ENCODE data around the gene ULK3. TPM values are rescaled to one million over a fixed set of nuclear protein-coding genes. Genes with fewer than 3 reads are reported as not detected.

The ULK3 gene

Small RNA genes lying within 50 kb of the gene (microRNA-seq; reads per million reads assigned to microRNA genes)
- not detected for gene MIR4513
- gene MIR6882: 1.5 reads per million
